ENCODE results near the gene JPT1.

DNA sequence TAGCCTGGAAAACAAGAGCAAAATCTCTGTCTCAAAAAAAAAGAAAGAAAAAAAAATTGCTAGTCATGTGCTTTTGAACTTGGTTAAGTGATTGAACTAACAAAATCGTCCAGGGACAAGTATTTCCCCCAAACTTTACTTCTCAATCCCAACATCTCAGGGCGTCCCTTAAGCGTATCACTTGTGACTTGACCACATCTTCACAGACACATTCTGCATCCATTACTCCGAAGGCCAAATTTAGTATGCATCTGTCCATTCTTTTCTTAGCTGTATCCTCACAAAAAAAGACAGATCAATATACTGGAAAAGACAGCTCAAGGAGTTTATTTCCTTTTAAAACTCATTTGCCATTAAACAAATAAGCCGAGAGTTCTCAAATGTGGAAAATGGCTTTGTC, 5.9 kb upstream of the JPT1 start:
- no peak for TF ChIP-seq GATA2 (IDR thresholded peaks at IDR 0.05; ENCODE audit: low read depth, low read length)
- TF ChIP-seq GATA3 (IDR thresholded peaks at IDR 0.05; ENCODE audit: low read depth, low read length), result no peak

Measured in SH-SY5Y (cell line).